ENCODE results near the gene CDKN2A. TPM values are rescaled to one million over a fixed set of nuclear protein-coding genes. Genes with fewer than 3 reads are reported as not detected.

CDKN2A gene
- total and polyA plus RNA-seq, 2 donors (not counting 3 experiments of a cell fraction or from before 2014, with no cell fraction given), result 8.5 to 10.7 TPM

DNA sequence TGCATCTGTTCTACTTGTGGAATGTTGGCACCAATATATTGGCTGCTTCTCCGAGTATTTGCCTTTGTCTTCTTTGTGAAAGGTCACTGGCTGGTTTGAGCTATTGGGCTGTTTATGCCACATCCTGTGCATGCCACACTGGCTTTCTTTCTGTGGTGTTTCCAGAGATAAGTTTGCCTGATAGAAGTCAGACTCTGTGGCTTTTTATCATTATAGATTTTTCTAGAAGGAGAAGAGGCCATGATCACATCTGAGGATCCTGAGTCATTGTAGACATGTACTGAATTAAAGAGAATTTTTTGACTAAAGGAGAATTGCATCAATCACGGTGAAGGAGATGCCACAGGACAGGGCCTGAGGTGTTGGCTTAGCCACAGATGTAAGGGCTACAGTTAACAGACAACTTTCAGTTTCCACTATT, 41.4 kb upstream of the CDKN2A start:
- no peak overlapping the region for H3K4me2 ChIP-seq (ENCODE audit: insufficient read depth, low read length)
- FAIRE-seq (no peak), DNase-seq (ENCODE audit: low read depth, low spot score) (no peak)
- no TSS peak for BruUV-seq (replicated peaks)
- H3K27me3 ChIP-seq (ENCODE audit: control insufficient read depth in 2 of 2, insufficient read depth in 2 of 2, low read length in 2 of 2), result no peaks in the 10 kb centered on the region
- H3K79me2 ChIP-seq (ENCODE audit: control insufficient read depth, insufficient read depth, low read length), result no peaks in the 10 kb centered on the region
- intact Hi-C loops (cut with micrococcal nuclease), result loop anchor here (5.0 kb wide), 2 partner anchors 103 to 417 kb away; no protein-coding TSS in a partner anchor
- ChIA-PET CTCF (interaction anchor here (1.6 to 7.1 kb wide), 4 partner anchors 27 to 223 kb away, joined by 3 to 77 read pairs (median 34); partner anchors contain the start of gene CDKN2B), POLR2A (no interaction called here)
- H4K20me1 ChIP-seq (replicated peaks; ENCODE audit: control insufficient read depth, extremely low read depth, insufficient read depth, low read length), result no peaks in the 10 kb centered on the region
- H3K9ac ChIP-seq (replicated peaks; ENCODE audit: extremely low read depth, insufficient read depth, low read length), result no peak overlapping the region
- no peak overlapping the region for H3K27ac ChIP-seq (ENCODE audit: insufficient read depth, low read depth, low read length)
- H3K9me1 ChIP-seq (replicated peaks; ENCODE audit: control insufficient read depth, extremely low read depth, insufficient read depth, low read length), result no peaks in the 10 kb centered on the region
- no peak overlapping the region for H2AFZ ChIP-seq (ENCODE audit: low read depth, low read length)
- peaks cover 1% of the 10 kb centered on the region for H3K4me1 ChIP-seq (ENCODE audit: control insufficient read depth, extremely low read depth, insufficient read depth, low read length)
- no peaks in the 10 kb centered on the region for H3K36me3 ChIP-seq (ENCODE audit: control insufficient read depth in 2 of 2, extremely low read depth in 1 of 2, insufficient read depth in 2 of 2, low read length in 2 of 2)
- H3K4me3 ChIP-seq (replicated peaks in 1 of 3; ENCODE audit: insufficient read depth in 1 of 3, low read depth in 1 of 3, low read length in 3 of 3), result no peak overlapping the region
- dilution Hi-C loops (cut with MboI; ENCODE audit: extremely low pct_ligation_motif_present, low sequenced_read_pairs), result no loop called here
- no peaks in the 10 kb centered on the region for H3K9me3 ChIP-seq (replicated peaks; ENCODE audit: control insufficient read depth, insufficient read depth, low read length)
- no peak for TF ChIP-seq FOS (IDR thresholded peaks at IDR 0.05; ENCODE audit: borderline replicate concordance, insufficient read depth, low read length)
- TF ChIP-seq, protein P1, sequence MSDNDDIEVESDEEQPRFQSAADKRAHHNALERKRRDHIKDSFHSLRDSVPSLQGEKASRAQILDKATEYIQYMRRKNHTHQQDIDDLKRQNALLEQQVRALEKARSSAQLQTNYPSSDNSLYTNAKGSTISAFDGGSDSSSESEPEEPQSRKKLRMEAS (IDR thresholded peaks at IDR 0.05; ENCODE audit: insufficient read depth, insufficient read length), result no peak
- no peak for TF ChIP-seq JUN (IDR thresholded peaks at IDR 0.05; ENCODE audit: borderline replicate concordance, insufficient read depth, insufficient read length, low read depth)
- TF ChIP-seq CTCF (IDR thresholded peaks at IDR 0.05; ENCODE audit: extremely low read depth in 1 of 2, insufficient read depth in 1 of 2, low read depth in 1 of 2, low read length in 2 of 2), result no peak
- TF ChIP-seq POLR2AphosphoS5 (IDR thresholded peaks at IDR 0.05; ENCODE audit: insufficient read depth, low read depth, low read length), result no peak
- TF ChIP-seq EZH2 (IDR thresholded peaks at IDR 0.05; ENCODE audit: borderline replicate concordance, low read depth, low read length, severe bottlenecking), result no peak
- TF ChIP-seq POLR2A (IDR thresholded peaks at IDR 0.05; ENCODE audit: low read depth, low read length), result no peak
- no peak for TF ChIP-seq GATA2 (IDR thresholded peaks at IDR 0.05; ENCODE audit: insufficient read depth, insufficient read length, low read depth, low read length)
- TF ChIP-seq MYC (IDR thresholded peaks at IDR 0.05; ENCODE audit: low read depth, low read length), result no peak

Data from endothelial cell of umbilical vein (primary cell).